ENCODE data around the gene ALOX5. TPM values are rescaled to one million over a fixed set of nuclear protein-coding genes. Genes with fewer than 3 reads are reported as not detected.

The ALOX5 gene
- total and polyA plus RNA-seq, 8 donors, result 3.2 to 39.6 (median 9.2) TPM

GRCh38 chr10:45373003-45373575 lies 927 bp upstream of the ALOX5 start:
- H3K4me3 ChIP-seq, result peak overlapping the region; percentile 48 to 61 (median 56)
- no peak for TF ChIP-seq POLR2AphosphoS5 (IDR thresholded peaks at IDR 0.05)
- no peak for TF ChIP-seq EP300 (IDR thresholded peaks at IDR 0.05)
- no peak for TF ChIP-seq POLR2A (IDR thresholded peaks at IDR 0.05)
- no peak for TF ChIP-seq CTCF (IDR thresholded peaks at IDR 0.05)
- DNase-seq, result peak in 1 of 2 donors; percentile 23
- H3K4me1 ChIP-seq, result peaks cover 19 to 34% (median 22%) of the 10 kb centered on the region in 4 donors
- intact Hi-C loops (cut with DNase I; ENCODE audit: low total_unique reads), result no loop called here
- no peaks in the 10 kb centered on the region for H3K36me3 ChIP-seq
- no peaks in the 10 kb centered on the region for H3K9me3 ChIP-seq
- H3K27me3 ChIP-seq, result peaks cover 3 to 44% (median 21%) of the 10 kb centered on the region in 3 donors
- H3K27ac ChIP-seq, result peak overlapping the region in 4 of 5 donors; percentile 37 to 82 (median 74)
- 0 to 2% (median 1%) methylated on average over 3 to 32 of the region's 32 CpGs for WGBS, 5 donors

- Histone ChIP-seq H3K27me3 (peaks cover 3 to 58% (median 21%) of the 10 kb centered on the region in 3 donors), H3K36me3 (no peaks in the 10 kb centered on the region), H3K4me3 (peak overlapping the region; percentile 48 to 61 (median 56)), H3K9me3 (no peaks in the 10 kb centered on the region), H3K27ac (peak overlapping the region in 4 of 5 donors; percentile 54 to 82 (median 74)), H3K4me1 (peaks cover 19 to 49% (median 22%) of the 10 kb centered on the region in 4 donors)
- TF ChIP-seq CTCF (IDR thresholded peaks at IDR 0.05), result no peak
- TF ChIP-seq POLR2AphosphoS5 (IDR thresholded peaks at IDR 0.05), result no peak
- no peak for TF ChIP-seq EP300 (IDR thresholded peaks at IDR 0.05)
- no peak for TF ChIP-seq POLR2A (IDR thresholded peaks at IDR 0.05)
- WGBS, 5 donors, result 4 to 16% (median 8%) methylated on average over 17 to 51 of the region's 51 CpGs
- no peak for DNase-seq
- intact Hi-C loops (cut with DNase I; ENCODE audit: low total_unique reads), result no loop called here
Observed at GRCh38 chr10:45374350-45375052, 485 bp downstream of the ALOX5 start.

GRCh38 chr10:45375101-45375500 lies 1.1 kb downstream of the ALOX5 start:
- WGBS, 5 donors, result 80 to 93% (median 87%) methylated on average over 7 to 8 of the region's 8 CpGs
- intact Hi-C loops (cut with DNase I; ENCODE audit: low total_unique reads), result no loop called here
- Histone ChIP-seq H3K9me3 (no peaks in the 10 kb centered on the region), H3K36me3 (no peaks in the 10 kb centered on the region), H3K27me3 (peaks cover 3 to 64% (median 21%) of the 10 kb centered on the region in 3 donors), H3K4me1 (peaks cover 19 to 54% (median 22%) of the 10 kb centered on the region in 4 donors), H3K27ac (peak overlapping the region in 2 of 5 donors; percentile 80 to 82), H3K4me3 (peak overlapping the region; percentile 48 to 61 (median 56))
- TF ChIP-seq CTCF (IDR thresholded peaks at IDR 0.05) (no peak), POLR2A (IDR thresholded peaks at IDR 0.05) (no peak), EP300 (IDR thresholded peaks at IDR 0.05) (no peak), POLR2AphosphoS5 (IDR thresholded peaks at IDR 0.05) (no peak)
- DNase-seq, result no peak

- H3K4me1 ChIP-seq, result peaks cover 19 to 54% (median 22%) of the 10 kb centered on the region in 4 donors
- peaks cover 3 to 69% (median 21%) of the 10 kb centered on the region in 3 donors for H3K27me3 ChIP-seq
- no peaks in the 10 kb centered on the region for H3K9me3 ChIP-seq
- DNase-seq, result no peak
- H3K36me3 ChIP-seq, result no peaks in the 10 kb centered on the region
- TF ChIP-seq POLR2AphosphoS5 (IDR thresholded peaks at IDR 0.05), result no peak
- TF ChIP-seq CTCF (IDR thresholded peaks at IDR 0.05), result no peak
- TF ChIP-seq POLR2A (IDR thresholded peaks at IDR 0.05), result no peak
- TF ChIP-seq EP300 (IDR thresholded peaks at IDR 0.05), result no peak
- H3K27ac ChIP-seq, result peak overlapping the region in 2 of 5 donors; percentile 80 to 82
- WGBS, 5 donors, result 73 to 87% (median 81%) methylated on average over 12 of the region's 12 CpGs
- intact Hi-C loops (cut with DNase I; ENCODE audit: low total_unique reads), result no loop called here
- H3K4me3 ChIP-seq, result peak overlapping the region in 2 of 4 donors; percentile 60 to 61
Observed at GRCh38 chr10:45375716-45376231, 1.8 kb downstream of the ALOX5 start.
